GM18867 (cell line): Measurements from ENCODE around the gene DIAPH2.

Experiments used
- ATAC-seq: cut with Tn5 transposase; IDR thresholded peaks from one replicate; pipeline ENCODE4 v1.9.1; 2021; ENCODE audit warnings: mild to moderate bottlenecking, moderate library complexity; ENCODE audit not compliant: unreplicated experiment

Gene DIAPH2

DNA sequence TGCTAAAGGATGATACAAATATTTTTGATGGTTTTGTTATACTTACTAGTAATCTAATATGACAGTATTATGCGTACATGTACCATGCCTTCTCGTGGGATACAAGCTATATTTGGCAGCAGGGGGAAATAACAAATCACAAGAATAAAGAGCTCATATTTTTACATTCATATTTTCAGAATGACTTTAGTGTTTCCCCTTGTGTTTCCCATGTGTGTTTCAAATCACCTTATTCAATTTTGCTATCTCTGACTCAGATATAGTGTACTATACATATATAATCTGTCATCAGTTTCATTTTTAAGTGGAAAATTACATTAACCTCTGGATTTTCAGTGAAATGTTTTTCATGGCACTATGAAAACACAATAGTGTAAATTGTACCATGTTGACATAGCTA lies 345.8 kb downstream of the DIAPH2 start:
- no peak for ATAC-seq

DNA sequence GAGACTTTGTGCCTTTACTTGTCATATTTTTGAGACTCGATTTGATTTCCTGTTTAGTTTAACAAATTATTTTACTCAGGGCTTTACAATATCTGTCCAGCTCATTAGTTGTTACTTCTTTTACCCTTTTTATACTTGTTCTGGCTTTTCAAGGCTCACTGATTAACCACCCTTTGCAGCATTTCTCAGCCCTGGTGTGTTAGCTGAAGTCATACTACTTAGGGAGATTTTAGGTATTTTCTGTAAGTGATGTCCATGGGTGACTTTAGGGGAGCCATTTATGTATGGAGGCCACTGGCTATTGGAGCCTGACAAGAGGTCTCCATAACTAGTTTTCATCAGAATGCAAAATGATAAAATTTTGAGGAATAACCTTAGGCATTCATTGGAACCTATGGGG lies 346.3 kb downstream of the DIAPH2 start:
- ATAC-seq: no peak

DNA sequence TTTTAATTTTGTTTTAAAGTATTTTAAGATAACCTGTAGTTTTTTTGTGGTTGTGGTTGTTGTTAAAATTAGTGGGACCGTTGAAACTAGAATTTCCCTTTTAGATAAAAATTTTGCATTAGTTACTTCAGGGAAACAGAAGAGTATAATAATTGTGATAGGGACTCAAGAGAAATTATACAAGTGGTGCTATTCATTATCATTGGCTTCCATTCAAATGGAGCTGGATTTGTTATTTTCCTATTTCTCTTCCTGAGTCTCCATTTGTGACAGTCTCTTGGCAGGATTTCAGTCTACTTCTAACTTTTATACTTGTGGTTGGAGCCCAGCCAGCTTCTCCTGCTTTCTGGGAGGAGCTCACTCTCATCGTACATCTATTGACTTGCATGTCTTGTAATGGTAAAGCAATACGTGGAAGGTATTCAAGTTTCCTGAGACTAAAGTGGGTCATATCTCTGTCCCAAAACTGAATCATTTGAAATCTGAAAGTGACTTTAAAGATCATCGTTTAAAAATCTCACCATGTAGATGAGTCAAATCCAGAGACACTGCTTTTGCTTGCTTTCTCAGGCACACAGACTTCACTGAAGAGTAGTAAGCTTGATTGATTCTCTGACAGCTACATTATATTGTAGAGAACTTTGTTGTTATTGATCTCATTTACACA lies 354.9 kb downstream of the DIAPH2 start:
- peak; percentile 95 for ATAC-seq

DNA sequence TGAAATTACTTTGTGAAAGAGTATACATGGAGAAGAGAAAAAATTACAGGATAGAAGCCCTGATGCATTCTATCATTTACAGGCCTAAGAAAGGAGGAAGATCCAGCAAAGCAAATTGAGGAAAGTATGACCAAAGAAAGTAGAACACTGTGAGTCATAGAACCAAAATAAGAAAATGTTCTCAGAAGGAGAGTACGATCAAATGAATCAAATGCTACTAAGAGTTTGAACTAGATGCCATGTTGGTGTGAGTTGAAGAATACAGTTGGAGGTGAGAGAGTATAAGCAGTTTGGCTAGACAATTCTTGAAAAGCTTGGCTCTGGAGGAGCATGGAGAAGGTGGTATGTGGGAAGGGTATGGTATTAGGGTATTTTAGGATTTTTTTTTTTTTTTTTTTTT lies 360.8 kb downstream of the DIAPH2 start:
- ATAC-seq: no peak

DNA sequence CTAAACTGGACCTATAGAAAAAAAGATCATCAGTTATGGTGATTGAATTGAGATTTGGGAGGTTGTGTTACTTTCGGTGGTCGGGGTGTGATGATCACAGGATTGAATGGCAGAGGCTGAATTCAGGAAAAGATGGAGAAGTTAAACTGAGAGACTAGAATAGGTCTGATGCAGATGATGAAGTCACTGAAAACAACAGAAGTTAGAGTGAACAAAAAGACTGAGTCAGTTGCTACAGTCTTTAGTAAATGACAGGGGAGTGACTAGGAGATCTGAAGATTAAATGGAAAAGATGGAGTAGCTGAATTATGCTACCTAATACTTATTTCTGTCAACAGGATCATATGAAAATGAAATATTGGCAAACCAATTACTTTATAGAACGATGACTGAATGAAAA lies 362.2 kb downstream of the DIAPH2 start:
- no peak for ATAC-seq

DNA sequence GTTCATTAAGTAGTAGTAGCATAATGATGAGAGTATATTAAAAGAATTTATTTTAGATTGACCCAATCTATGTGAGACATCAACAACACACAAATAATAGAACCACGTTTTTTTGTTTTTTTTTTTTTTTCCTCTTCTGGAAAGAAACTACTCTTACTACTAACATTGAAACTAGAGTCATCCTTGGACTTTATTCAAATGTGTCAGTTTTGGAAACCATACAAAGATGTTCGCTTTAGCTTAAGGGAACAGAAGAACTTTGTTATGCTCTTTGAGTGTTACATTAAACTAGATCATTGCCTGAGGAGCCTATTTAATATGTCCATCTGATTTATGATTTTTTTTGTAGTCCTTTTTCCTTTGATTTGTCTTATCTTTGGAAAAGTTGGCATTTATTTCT lies 365.8 kb downstream of the DIAPH2 start:
- no peak for ATAC-seq

DNA sequence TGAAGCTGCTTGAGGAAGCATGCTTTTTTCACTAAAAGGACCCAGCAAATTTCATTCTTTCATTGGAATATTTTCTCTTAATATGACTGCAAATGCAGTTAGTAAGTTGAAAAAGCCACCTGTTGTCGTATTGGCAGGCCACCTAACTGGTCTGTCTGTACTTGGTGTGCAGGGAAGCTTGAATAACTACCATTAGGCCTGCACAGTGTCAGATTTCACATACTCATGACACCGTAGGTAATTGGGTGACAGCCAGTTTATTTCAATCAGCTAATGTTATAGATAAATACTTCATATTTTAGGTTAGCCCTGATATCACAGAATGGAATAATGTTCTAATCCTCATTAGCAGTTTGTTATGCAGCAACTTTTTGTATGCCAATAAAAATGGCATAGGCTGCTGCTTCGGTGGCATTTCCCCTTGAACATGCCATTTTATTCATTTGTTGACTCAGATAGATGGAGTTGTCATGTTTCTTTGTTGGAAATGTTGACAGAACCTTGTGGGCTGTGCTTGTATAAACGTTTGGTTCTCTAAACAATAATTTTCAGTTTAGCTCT lies 372.8 kb downstream of the DIAPH2 start:
- ATAC-seq: no peak

DNA sequence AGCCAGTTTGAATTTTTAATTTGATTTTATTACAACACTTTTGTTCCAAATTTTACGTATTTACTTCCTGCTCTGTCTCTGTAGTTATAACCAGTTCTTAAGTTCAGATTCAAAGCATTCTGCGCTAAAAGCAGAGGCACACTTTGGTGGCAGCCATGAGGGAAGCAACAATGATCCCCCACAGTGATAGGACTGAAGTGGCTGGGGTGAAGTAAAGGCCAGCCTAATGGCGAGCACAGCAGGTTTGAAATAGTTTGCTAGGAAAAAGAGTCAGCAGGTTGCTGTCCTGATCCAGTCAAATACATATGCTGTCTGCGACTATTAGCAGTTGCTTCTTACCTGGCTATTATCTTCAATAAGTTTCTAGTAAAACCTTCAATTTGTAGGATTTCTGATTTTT lies 375.4 kb downstream of the DIAPH2 start:
- ATAC-seq: no peak

DNA sequence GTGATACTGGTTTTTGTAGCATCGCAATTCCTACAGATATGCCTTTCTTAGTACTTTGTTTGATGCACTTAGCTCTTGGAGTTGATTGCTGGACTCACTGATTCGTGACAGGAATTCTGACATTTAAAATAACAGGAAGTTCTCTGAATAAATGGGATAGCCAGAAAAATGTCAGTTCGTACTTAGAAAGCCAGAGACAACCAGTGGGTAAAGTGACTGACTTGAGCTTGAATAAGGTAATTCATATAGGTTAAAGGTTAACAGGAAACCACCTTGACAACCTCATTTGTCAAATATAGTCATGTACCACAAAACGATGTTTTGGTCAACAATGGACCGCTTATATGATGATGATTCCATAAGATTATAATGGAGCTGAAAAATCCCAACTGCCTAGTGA lies 380.4 kb downstream of the DIAPH2 start:
- no peak for ATAC-seq

DNA sequence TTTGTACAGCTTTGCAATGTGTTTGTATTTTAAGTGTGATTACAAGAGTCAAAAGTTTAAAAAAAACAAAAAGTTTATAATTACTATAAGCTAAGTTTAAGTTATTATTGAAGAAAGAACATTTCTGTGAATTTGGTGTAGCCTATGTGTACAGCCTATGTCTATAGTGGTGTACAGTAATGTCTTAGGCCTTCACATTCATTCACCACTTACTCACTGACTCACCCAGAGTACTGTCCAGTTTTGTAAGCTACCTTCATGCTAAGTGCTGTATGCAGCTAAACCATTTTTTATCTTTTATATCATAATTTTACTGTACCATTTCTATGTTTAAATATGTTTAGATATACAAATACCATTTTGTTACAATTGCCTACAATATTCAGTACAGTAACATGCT lies 381.3 kb downstream of the DIAPH2 start:
- no peak for ATAC-seq

DNA sequence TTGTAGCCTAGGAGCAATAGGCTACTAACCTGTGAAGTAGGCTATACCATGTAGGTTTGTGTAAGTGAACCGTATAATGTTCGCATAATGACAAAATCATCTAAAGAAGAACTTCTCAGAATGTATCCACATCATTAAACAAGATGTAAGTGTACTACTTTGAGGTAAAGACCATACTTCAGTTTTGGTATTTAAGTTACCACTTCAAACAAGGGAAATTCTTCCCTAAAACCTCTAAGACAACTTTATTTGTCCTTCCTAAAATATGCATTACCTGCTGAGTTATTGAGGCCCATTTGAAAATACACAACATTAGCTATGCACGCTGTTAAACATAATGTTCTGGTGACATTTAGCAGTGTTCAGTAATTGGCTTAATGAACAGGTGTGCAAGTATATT lies 381.7 kb downstream of the DIAPH2 start:
- no peak for ATAC-seq

DNA sequence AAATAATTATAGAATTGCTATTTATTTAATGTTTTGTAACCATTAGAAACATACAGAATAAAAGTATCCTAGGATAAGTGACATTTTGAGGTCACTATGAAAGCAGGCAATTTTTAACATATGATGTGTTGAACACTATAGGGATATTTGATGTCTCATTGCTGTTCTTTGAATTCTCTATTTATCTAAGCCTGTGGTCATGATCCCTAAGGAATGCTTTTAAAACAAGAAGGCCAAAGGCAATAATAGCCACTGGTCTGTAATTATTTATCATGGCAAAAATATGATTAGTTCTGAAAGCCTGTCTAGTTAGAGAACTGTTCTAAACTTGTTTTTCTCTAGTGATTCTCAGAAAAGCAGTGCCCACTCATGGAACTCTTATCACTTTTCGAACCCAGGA lies 385.7 kb downstream of the DIAPH2 start:
- ATAC-seq: no peak

DNA sequence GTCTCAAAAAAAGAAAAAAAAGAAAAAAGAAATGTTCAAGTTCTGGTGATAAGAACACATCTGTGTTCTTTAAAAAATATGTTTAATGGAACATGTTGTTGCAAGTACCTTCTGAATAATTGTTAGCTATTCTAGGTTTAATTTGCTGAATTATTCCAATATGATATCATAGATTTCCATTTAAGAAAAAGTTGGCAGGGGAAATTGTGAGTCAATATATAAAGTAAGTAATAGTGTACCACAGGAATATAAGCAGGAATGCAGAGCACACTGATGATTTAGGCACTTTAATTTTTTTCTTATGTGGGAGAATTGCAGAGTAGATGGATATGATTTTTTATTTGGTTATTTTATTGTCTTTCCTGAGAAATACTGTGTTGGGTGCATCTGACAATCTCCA lies 389.8 kb downstream of the DIAPH2 start:
- ATAC-seq: no peak

DNA sequence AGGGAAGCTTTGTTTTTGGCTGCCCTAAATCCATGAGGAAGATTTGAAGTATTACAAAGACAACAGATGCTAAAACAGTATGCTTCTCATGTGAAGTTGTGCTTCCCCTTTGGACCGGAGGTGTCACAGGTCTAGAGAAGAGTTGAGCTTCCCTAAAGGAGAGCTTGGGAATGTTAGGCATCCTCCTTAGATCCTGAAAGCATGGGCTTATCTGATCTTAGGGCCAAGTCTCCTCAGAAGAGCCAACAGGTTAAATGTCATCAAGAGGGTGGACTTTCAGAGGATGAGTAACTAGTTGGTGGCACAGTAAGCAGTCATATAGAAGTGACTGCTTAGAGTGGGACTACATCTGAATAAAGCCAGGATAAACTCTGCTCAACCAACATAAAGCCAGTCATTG lies 404.5 kb downstream of the DIAPH2 start:
- no peak for ATAC-seq

DNA sequence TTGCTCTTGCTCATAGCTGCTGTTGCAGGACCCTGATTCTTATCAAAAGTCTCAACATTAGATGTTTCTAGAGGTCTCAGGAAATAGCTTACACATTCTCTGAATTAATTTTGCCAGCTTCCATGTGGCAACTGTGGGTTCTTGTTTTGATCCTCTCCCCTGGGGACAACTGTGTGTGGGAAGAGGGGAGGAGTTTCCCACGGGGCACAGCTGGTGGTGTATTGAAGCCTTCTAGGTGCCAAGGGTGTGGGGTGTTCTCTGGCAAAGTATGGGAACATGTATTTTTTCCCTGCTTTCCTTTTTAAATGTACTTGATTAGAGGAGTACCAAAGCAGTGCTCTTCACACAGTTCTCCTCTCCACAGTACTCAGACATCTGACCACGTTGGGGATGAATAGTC lies 411.7 kb downstream of the DIAPH2 start:
- no peak for ATAC-seq

DNA sequence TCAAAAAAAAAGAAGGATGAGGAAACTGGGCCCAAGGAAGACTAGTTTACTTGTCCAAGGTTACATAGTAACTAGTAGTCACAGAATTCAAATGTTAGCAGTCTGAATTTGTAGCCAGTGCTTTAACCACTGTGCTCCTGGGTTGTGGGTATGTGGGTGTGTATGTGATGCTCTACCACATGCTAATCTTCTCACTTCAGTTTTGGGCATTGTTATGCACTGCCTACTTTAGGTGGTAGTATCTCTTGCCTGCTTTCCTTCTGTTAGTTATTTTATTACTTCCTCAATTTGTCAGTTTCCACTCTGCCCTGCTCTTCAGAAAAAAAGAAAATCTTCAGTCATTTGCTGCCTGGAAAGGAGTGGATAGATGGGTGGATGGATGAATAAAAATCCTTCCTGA lies 418.3 kb downstream of the DIAPH2 start:
- peak; percentile 75 for ATAC-seq

DNA sequence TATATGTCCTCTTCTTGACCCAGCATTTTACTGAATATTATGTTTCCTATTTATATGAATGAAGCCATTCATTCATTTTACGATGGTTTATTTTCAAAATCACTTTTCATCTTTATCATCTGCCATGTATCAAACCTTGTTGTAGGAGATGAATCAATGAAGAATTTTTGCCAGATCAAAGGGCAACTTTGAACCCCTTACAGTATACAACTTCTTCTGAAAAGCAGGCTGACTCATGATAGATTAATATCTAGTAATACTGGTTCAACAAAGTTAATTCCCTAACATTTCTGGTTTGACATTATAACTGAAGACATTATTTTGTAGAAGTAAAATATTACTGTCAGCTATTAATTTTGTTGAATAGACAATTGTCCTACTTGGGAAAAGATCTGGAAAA lies 425.1 kb downstream of the DIAPH2 start:
- ATAC-seq: no peak

DNA sequence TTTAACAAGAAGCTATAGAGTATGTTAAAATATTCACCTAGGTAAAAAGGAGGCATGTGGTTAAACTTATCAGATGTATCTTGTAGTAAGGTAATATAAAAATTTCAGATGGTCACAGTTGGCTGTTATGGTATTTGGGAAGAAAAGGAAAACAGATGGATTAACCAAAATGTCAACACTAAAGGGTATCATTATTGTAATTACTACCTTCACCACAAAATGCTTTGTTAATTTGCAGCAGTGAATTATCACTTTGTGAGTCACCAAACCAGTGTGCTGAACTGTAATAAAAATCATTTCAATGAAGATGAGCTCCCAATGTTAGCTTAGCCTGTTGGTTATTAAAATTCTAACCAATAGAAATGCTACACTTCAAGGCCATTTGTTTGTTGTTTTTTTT lies 432.9 kb downstream of the DIAPH2 start:
- ATAC-seq: no peak

DNA sequence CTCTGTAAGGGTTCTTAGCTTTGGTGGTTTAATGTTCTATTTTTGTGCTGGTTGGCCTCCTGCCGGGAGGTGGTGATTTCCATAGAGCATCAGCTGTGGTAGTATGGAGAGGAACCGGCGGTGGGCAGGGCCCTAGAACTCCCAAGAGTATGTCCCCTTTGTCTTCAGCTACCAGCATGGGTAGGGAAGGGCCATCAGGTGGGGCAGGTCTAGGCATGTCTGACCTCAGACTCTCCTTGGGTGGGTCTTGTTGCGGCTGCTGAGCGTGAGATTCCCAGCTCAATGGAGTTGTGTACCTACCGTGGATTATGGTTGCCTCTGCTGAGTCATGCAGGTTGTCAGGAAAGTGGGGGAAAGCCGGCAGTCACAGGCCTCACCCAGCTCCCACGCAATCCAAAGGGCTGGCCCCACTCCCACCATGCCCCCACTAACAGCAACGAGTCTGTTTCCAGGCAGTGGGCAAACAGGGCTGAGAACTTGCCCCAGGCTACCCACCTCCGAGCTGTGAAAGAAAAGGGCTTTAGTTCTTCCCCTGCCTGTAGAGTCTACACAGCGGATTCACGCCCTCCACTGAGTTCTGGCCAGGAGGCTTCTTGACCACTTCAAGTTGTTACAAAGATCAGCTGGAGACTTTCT lies 434.9 kb downstream of the DIAPH2 start:
- ATAC-seq: no peak

DNA sequence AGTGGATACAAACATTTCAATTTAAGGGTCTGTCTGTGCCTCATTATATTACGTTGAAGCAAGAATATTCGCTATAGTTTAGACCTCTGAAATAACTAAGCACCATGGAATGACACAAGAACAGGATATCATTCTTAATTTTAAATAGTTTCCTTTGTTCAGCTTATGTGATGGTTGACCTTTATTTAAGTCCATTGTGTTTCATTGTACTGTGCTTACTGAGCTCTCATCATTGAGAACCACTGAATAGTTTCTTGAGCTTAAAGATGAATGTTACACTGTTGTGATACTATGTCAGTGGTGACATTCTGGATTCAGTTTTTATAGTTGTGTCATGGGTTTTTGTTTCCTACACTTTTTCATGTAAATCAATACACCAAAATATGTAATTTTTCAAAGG lies 438.4 kb downstream of the DIAPH2 start:
- ATAC-seq: no peak

DNA sequence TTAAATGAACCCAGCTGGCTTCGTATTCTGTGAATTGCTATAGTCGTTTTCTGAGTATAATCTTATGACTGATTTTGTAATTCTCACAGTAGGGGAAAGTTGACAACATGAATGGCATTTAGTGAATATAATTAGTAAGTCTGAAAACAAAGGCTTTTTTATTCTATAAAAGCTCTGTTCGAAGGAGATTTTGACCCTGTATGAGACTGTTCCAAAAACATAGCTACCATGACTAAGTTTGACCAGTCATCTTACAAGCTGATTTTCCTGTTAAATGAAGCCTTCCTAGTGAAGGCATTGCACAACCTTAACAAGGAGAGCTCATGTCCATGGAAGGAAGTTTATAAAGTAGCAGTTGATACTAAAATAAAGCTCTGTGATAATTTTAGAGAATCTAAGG lies 441.4 kb downstream of the DIAPH2 start:
- no peak for ATAC-seq

DNA sequence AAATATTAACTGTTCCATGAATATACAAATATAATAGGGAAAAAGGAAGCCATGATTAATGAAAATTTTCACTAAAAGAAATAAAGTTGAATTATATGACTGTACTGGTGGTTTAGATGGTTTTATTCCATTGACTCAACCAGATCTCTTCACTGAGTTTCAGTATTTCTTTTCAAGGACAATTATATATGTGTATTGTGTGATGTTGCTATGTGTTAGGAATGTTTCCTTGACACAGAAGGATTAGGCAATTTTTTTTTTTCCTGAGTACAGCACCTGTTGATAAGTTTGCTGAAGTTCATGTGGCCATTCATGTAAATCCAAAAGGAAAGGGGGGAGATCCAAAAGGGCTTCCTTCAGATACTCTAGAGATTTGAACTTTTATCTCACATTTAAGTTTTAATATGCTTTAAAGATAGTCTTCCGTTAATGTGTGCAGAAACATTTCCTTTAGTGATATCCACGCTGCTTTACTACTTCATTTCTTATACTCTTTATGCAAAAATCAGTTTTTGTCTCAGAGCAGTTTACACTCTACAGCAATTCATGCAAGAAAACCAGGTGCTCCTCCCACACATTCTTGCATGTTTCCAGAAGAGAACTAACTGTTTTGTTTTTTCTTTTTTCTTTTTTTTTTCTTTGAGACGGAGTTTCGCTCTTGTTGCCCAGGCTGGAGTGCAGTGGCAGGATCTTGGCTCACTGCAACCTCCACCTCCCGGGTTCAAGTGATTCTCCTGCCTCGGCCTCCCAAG lies 448.2 kb downstream of the DIAPH2 start:
- no peak for ATAC-seq
